Adrenal gland (tissue), 12 donors: ENCODE results near the gene ELK1. TPM values are rescaled to one million over a fixed set of nuclear protein-coding genes. Genes with fewer than 3 reads are reported as not detected.

Experiments used
- DNase-seq, 7 donors: peaks; one replicate each; pipeline ENCODE4 v3.0.0-alpha.2; 2019 to 2020
- H3K27ac ChIP-seq, 5 donors: fragments of 200-600 bp; sonication (generic) in 4 of 5; 1 replicate in 3 of 5; 2 replicates in 2 of 5; pipeline versions ENCODE4 v1.5.1 to v1.8.0; 2016 to 2020; ENCODE audit warnings: mild to moderate bottlenecking in 1 of 5
- H3K27me3 ChIP-seq: fragments of 200-600 bp; 2 replicates; pipeline ENCODE4 v1.8.0; 2021
- H3K36me3 ChIP-seq, 2 donors: fragments of 200-600 bp; replicated peaks in 1 of 2; 1 replicate in 1 of 2; 2 replicates in 1 of 2; pipeline versions ENCODE4 v1.5.1 to v1.8.0; 2018 to 2022
- H3K4me1 ChIP-seq, 2 donors: fragments of 200-600 bp; replicated peaks in 1 of 2; 1 replicate in 1 of 2; 2 replicates in 1 of 2; pipeline versions ENCODE4 v1.5.1 to v1.8.0; 2018 to 2021
- H3K4me3 ChIP-seq, 4 donors: fragments of 200-600 bp; sonication (generic) in 3 of 4; one replicate each; pipeline ENCODE4 v1.5.1; 2016 to 2018
- H3K9me3 ChIP-seq, 3 donors: fragments of 200-600 bp; sonication (generic) in 1 of 3; replicated peaks in 1 of 3; 1 replicate in 2 of 3; 2 replicates in 1 of 3; pipeline versions ENCODE4 v1.5.1 to v1.8.0; 2016 to 2021
- POLR2A ChIP-seq, 2 donors: fragments of 450-650 bp; IDR thresholded peaks; one replicate each; pipeline ENCODE4 v1.6.1; 2017; ENCODE audit warnings: antibody characterized with exemption in 2 of 2, mild to moderate bottlenecking in 2 of 2, moderate library complexity in 1 of 2
- WGBS, 4 donors: extraction: QIAGEN DNeasy Blood & Tissue Kit in 2 of 4; methylation state at CpG; one replicate each; pipeline versions ENCODE4 v1.1.5 to v1.1.7; 2013 to 2017; 5-methylcytosine and 5-hydroxymethylcytosine counted together
- intact Hi-C, 2 donors: fragments of 100-400 bp; cut with DNase I; formaldehyde crosslinking; loops; one replicate each; pipeline versions ENCODE4 v1.14.1 to v1.15.0; 2022 to 2023
- polyA plus RNA-seq, 3 donors: library from polyadenylated mRNA; stranded (reverse); fragments of 200-250 nt in 2 of 3; fragments of 350-450 nt in 1 of 3; fragmentation: Illumina TruSeq in 1 of 3; extraction: RNeasy Lipid Tissue Mini Kit (QIAGEN cat#74804) in 1 of 3; gene quantifications; one replicate each; pipeline ENCODE4 v1.2.3, GENCODE V29; 2013 to 2014
- total RNA-seq, 9 donors: library from RNA; depleted of rRNA in 4 of 9; stranded (reverse); fragments of >200 nt in 4 of 9; fragments of 120-200 nt in 1 of 9; fragmentation: NEBNext Ultra II Directional in 1 of 9; extraction: Animal tissue kit (Norgen Biotek cat#: 25700) in 1 of 9; gene quantifications; one replicate each; pipeline versions ENCODE4 v1.1.0 to v1.2.4, GENCODE V29; 2013 to 2023
- TF ChIP-seq, protein P1 (sequence below), 6 experiments: fragments of 450-650 bp in 4 of 6; fragments of 200-600 bp in 2 of 6; sonication (generic) in 1 of 6; IDR thresholded peaks; 1 replicate in 5 of 6; 2 replicates in 1 of 6; pipeline versions ENCODE4 v1.5.1 to v1.8.0; 2016 to 2021; ENCODE audit warnings: antibody characterized with exemption in 6 of 6, mild to moderate bottlenecking in 2 of 6, moderate library complexity in 1 of 6
- donor health status: healthy with polysubstance abuse.
- donor health status: Bipolar disorder and iron deficiency.
- donor health status: DM: yes; HTN: yes; CAD: no.
- donor health status: DM: no; HTN: no; CAD: no.
- donor health status: DM: no; HTN: no; CAD: no.
- donor health status: DM: yes; HTN: yes; CAD: no.

Gene ELK1
- total and polyA plus RNA-seq, 12 donors: 21.6 to 78.8 (median 46.3) TPM

DNA sequence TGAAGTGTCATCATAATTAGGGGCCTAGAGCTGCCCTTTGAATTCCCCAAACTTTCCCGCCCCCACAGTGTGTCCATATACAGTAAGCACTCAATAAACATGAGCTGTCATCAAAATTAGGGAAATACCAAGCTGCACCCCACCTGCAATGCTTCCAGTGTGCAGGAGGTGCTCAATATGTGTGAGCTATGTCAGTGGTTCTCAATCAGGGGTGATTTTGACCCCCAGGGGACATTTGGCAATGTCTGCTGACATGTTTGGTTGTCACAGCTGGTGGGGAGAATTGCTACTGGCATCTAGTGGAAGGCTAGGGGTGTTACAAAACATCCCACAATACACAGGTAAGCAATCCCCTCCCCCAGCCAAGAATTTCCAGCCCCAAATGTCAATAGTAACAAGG is 21.4 kb downstream of the ELK1 start:
- no peak for TF ChIP-seq POLR2A (IDR thresholded peaks at IDR 0.05)
- TF ChIP-seq, protein P1, sequence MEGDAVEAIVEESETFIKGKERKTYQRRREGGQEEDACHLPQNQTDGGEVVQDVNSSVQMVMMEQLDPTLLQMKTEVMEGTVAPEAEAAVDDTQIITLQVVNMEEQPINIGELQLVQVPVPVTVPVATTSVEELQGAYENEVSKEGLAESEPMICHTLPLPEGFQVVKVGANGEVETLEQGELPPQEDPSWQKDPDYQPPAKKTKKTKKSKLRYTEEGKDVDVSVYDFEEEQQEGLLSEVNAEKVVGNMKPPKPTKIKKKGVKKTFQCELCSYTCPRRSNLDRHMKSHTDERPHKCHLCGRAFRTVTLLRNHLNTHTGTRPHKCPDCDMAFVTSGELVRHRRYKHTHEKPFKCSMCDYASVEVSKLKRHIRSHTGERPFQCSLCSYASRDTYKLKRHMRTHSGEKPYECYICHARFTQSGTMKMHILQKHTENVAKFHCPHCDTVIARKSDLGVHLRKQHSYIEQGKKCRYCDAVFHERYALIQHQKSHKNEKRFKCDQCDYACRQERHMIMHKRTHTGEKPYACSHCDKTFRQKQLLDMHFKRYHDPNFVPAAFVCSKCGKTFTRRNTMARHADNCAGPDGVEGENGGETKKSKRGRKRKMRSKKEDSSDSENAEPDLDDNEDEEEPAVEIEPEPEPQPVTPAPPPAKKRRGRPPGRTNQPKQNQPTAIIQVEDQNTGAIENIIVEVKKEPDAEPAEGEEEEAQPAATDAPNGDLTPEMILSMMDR (IDR thresholded peaks at IDR 0.05): no peak
- Histone ChIP-seq H3K27me3 (no peaks in the 10 kb centered on the region), H3K4me1 (no peaks in the 10 kb centered on the region), H3K4me3 (no peak overlapping the region), H3K27ac (no peak overlapping the region), H3K36me3 (no peaks in the 10 kb centered on the region), H3K9me3 (no peaks in the 10 kb centered on the region)
- intact Hi-C loops: no loop called here
- DNase-seq: no peak
- 76 to 100% methylated on average over 1 of the region's 1 CpG; no CpG with 5 or more reads in 2 of the 4 donors for WGBS, 4 donors

DNA sequence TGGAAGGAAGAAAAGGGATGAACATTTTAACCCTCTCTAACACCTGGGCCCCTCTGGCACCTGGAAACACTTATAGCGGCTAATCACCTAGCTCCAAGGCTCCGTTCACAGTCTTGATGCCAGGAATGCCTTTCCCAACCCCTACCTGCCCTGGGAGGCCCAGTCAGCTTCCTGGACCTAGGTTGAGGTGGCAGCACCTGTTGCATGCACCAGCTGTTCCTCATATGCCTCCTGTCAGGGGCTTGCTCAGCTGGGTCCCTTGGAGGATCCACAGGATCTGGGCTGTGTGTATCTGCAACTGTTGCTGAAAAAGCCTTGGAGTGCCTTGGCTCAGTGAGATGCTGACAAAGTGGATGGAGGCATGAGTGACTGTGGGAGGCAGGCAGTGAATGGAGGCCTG is 25.0 kb downstream of the ELK1 start:
- H3K36me3 ChIP-seq: no peaks in the 10 kb centered on the region

GRCh38 chrX:47623540-47624027 is 26.8 kb downstream of the ELK1 start:
- Histone ChIP-seq H3K27ac (no peak overlapping the region), H3K27me3 (peaks cover 9% of the 10 kb centered on the region), H3K36me3 (no peaks in the 10 kb centered on the region), H3K9me3 (no peaks in the 10 kb centered on the region), H3K4me1 (no peaks in the 10 kb centered on the region), H3K4me3 (peak overlapping the region in 1 of 4 donors; percentile 36)
- 0 to 37% (median 17%) methylated on average over 9 to 35 of the region's 35 CpGs for WGBS, 4 donors
- TF ChIP-seq, protein P1 (IDR thresholded peaks at IDR 0.05): no peak
- intact Hi-C loops: no loop called here
- peak; percentile 55 to 87 (median 65) for DNase-seq

More for the DNA sequence above, 25.0 kb downstream of the ELK1 start:
- Histone ChIP-seq H3K4me1 (no peaks in the 10 kb centered on the region), H3K4me3 (no peak overlapping the region), H3K27me3 (peaks cover 9% of the 10 kb centered on the region), H3K27ac (no peak overlapping the region), H3K9me3 (no peaks in the 10 kb centered on the region)
- DNase-seq: no peak
- WGBS, 4 donors: 85 to 96% (median 88%) methylated on average over 2 of the region's 2 CpGs; no CpG with 5 or more reads in 1 of the 4 donors
- TF ChIP-seq, protein P1 (IDR thresholded peaks at IDR 0.05): no peak
- no peak for TF ChIP-seq POLR2A (IDR thresholded peaks at IDR 0.05)
- intact Hi-C loops: no loop called here

- Histone ChIP-seq H3K27ac (no peak overlapping the region), H3K27me3 (peaks cover 12% of the 10 kb centered on the region), H3K36me3 (no peaks in the 10 kb centered on the region), H3K4me1 (no peaks in the 10 kb centered on the region), H3K4me3 (no peak overlapping the region), H3K9me3 (no peaks in the 10 kb centered on the region)
- intact Hi-C loops: no loop called here
- 66 to 89% (median 83%) methylated on average over 5 to 6 of the region's 6 CpGs for WGBS, 4 donors
- no peak for TF ChIP-seq POLR2A (IDR thresholded peaks at IDR 0.05)
- TF ChIP-seq, protein P1 (IDR thresholded peaks at IDR 0.05): no peak
- peak in 1 of 7 donors; percentile 13 for DNase-seq
These were observed 28.5 kb downstream of the ELK1 start for GRCh38 chrX:47621851-47622250.
